Aortic smooth muscle cell (primary cell): ENCODE data around the gene SHKBP1. TPM values are rescaled to one million over a fixed set of nuclear protein-coding genes. Genes with fewer than 3 reads are reported as not detected.

Experiments
- total RNA-seq: library from RNA; depleted of rRNA; stranded (reverse); fragments of >200 nt; gene quantifications from 2 replicates; pipeline ENCODE4 v1.2.3, GENCODE V29; 2014

SHKBP1 gene, protein sequence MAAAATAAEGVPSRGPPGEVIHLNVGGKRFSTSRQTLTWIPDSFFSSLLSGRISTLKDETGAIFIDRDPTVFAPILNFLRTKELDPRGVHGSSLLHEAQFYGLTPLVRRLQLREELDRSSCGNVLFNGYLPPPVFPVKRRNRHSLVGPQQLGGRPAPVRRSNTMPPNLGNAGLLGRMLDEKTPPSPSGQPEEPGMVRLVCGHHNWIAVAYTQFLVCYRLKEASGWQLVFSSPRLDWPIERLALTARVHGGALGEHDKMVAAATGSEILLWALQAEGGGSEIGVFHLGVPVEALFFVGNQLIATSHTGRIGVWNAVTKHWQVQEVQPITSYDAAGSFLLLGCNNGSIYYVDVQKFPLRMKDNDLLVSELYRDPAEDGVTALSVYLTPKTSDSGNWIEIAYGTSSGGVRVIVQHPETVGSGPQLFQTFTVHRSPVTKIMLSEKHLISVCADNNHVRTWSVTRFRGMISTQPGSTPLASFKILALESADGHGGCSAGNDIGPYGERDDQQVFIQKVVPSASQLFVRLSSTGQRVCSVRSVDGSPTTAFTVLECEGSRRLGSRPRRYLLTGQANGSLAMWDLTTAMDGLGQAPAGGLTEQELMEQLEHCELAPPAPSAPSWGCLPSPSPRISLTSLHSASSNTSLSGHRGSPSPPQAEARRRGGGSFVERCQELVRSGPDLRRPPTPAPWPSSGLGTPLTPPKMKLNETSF
- 14.5 and 25.6 TPM in 2 replicates for total RNA-seq

DNA sequence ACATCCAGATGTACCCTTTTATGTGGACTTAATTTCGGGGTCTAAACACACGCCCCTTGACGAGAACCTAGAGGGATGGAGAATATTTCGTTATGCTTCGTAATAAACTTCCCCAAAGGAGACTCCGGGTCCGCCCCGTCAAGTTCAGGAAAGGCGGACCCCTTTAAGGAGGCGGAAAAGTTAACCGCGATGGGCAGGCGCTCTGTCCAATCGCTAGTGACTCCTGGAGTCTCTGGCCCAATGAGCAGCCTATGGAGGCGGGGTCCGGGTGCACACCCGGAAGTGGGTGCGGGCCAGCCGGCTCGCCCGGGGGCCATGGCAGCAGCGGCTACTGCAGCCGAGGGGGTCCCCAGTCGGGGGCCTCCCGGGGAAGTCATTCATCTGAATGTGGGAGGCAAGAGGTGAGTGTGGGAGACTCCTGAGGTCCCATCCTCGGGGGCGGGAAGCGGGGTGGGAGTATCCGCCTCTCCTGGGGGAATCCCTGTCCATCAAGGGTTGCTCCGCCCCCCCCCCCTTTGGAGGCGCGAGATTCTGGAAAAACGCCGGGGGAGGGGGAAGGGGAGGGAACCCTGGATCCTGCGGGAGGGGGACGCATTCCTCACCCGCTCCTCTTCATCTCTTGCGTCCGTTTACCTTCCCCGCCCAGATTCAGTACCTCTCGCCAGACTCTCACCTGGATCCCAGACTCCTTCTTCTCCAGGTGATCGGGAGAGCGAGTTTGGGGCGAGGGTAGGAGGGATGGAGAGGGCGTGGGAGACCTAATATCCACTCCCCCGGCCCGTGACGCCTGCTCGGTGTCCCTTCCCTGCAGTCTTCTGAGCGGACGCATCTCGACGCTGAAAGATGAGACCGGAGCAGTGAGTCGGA is at the start of gene SHKBP1:
SHKBP1 (plus strand) TSS at position 289 of the 867 bp plus-strand sequence; CDS start at position 316, 27 bp downstream.

DNA sequence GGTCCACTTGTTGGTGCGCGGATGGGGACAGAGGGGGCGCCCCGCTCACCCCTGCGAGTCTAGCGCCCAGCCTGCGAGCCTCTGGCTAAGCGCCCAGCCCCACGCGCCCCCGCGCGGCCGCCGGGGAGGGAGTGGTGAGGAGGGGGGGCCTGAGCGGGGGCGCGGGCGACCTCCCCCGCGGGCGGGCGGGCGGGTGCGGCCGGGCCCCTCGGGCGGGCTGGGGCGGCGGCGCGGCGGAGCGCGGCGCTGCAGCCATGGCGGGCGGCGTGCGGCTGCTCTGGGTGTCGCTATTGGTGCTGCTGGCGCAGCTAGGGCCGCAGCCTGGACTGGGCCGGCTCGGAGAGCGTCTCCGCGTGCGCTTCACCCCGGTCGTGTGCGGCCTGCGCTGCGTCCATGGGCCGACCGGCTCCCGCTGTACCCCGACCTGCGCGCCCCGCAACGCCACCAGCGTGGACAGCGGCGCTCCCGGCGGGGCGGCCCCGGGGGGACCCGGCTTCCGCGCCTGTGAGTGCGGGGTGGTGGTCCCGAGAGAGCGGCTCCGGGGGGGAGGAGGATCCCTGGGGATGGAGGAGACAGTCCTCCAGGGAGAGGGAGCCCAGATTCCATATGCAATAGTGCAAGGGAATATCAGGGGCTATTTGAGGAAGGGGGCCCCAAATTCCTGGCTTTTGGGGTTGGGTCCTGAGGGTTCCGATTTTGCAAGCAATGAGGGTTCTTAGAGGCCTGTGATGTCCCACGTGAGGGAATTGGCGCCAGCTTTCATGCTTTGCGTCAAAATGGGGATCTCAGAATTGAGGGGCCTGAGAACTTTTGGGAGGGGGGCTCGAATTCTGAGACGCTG is 24.7 kb downstream of the SHKBP1 start, which contains the start of gene LTBP4:
LTBP4 (plus strand) TSS at position 236 of the 841 bp plus-strand sequence; CDS start at position 255, 19 bp downstream.

Other genes with a start within 250 kb of the SHKBP1 start
- gene C19orf47, start 228.5 kb upstream of the SHKBP1 start, total RNA-seq: 4.0 and 5.4 TPM in 2 replicates
- gene PLD3, start 228.2 kb upstream of the SHKBP1 start, total RNA-seq: 159 and 203 TPM in 2 replicates
- 0.06 and 0.13 TPM in 2 replicates for gene HIPK4, start 186.7 kb upstream of the SHKBP1 start, total RNA-seq
- gene PRX, start 163.5 kb upstream of the SHKBP1 start, total RNA-seq: 0.92 and 1.2 TPM in 2 replicates
- gene SERTAD1, start 150.9 kb upstream of the SHKBP1 start, total RNA-seq: 20.4 and 34.9 TPM in 2 replicates
- 17.4 and 18.6 TPM in 2 replicates for gene SERTAD3, start 132.5 kb upstream of the SHKBP1 start, total RNA-seq
- 127 and 149 TPM in 2 replicates for gene BLVRB, start 111.1 kb upstream of the SHKBP1 start, total RNA-seq
- gene SPTBN4, start 109.9 kb upstream of the SHKBP1 start, total RNA-seq: 2.4 and 2.8 TPM in 2 replicates
- gene LTBP4, start 24.5 kb downstream of the SHKBP1 start, total RNA-seq: 14.5 and 16.1 TPM in 2 replicates
- 22.6 and 40.8 TPM in 2 replicates for gene NUMBL, start 113.8 kb downstream of the SHKBP1 start, total RNA-seq
- 34.6 and 36.7 TPM in 2 replicates for gene COQ8B, start 140.0 kb downstream of the SHKBP1 start, total RNA-seq
- 10.4 and 11.8 TPM in 2 replicates for gene ITPKC, start 140.2 kb downstream of the SHKBP1 start, total RNA-seq
- 0.53 and 0.56 TPM in 2 replicates for gene ACTMAP, start 173.6 kb downstream of the SHKBP1 start, total RNA-seq
- gene SNRPA, start 174.3 kb downstream of the SHKBP1 start, total RNA-seq: 47.2 and 51.1 TPM in 2 replicates
- gene MIA, start 198.6 kb downstream of the SHKBP1 start, total RNA-seq: 0.66 TPM in 1 of 2 replicates, not detected in the other
- 7.0 and 8.5 TPM in 2 replicates for gene RAB4B, start 201.4 kb downstream of the SHKBP1 start, total RNA-seq
- gene EGLN2, start 222.3 kb downstream of the SHKBP1 start, total RNA-seq: 83.9 and 90.5 TPM in 2 replicates